ENCODE data around the gene GNL3. TPM values are rescaled to one million over a fixed set of nuclear protein-coding genes. Genes with fewer than 3 reads are reported as not detected.
A peak's percentile ranks its signal among the peaks of the same experiment; 100 is the strongest.

Gene GNL3
- total and polyA plus RNA-seq, 2 of the 8 experiments (the other 6 are each of a cell fraction or from before 2014, with no cell fraction given), result 45.5 to 184 TPM

DNA sequence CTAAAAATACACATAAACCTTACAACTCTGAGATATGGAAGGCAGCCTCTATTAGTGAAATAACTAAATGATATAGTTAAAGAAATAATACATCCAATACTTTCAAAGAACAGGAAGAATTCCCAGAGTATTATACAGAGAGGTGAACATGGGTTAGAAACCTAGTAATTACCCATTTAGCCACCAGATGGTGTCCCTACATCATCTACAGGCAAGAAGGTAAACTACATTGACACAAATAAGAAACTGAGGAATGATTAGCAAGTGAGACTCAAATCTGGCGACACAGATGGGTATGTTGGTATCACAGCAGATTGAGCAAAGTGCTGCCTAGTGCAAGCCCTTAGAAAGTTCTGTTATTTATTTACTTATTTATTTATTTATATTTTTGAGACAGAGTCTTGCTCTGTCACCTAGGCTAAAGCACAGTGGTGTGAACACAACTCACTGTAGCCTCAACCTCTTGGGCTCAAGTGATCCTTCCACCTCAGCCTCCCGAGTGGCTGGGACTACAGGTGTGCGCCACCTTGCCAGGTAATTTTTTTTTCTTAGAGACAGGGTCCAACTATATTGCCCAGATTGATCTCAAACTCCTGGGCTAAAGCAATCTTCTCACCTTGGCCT, 56.7 kb downstream of the GNL3 start:
- Histone ChIP-seq H4K5ac (ENCODE audit: insufficient read length, low read depth, low read length) (no peak overlapping the region), H2AK5ac (ENCODE audit: low read depth, low read length) (no peak overlapping the region), H4K20me1 (replicated peaks in 1 of 2; ENCODE audit: control insufficient read depth in 1 of 2, insufficient read depth in 2 of 2, low read length in 2 of 2) (peaks cover 0 to 4% of the 10 kb centered on the region in 2 experiments), H2BK120ac (replicated peaks; ENCODE audit: low read depth, low read length) (no peak overlapping the region), H2AFZ (ENCODE audit: low read length) (no peak overlapping the region), H3K9me3 (ENCODE audit: insufficient read depth in 2 of 2, low read depth in 1 of 2, low read length in 1 of 2) (no peaks in the 10 kb centered on the region), H3K4me2 (ENCODE audit: insufficient read depth in 1 of 2, low read depth in 2 of 2, low read length in 2 of 2) (no peak overlapping the region), H3K27ac (ENCODE audit: low read depth, low read length) (no peak overlapping the region), H3K18ac (ENCODE audit: extremely low read depth, low read length) (no peak overlapping the region), H3K4me3 (ENCODE audit: extremely low read depth in 1 of 4, insufficient read depth in 2 of 4, low read depth in 3 of 4, low read length in 4 of 4) (no peak overlapping the region), H2BK5ac (ENCODE audit: low read depth, low read length) (no peak overlapping the region), H3K27me3 (replicated peaks in 1 of 4; ENCODE audit: control insufficient read depth in 3 of 4, extremely low read depth in 1 of 4, insufficient read depth in 3 of 4, low read length in 3 of 4) (no peaks in the 10 kb centered on the region), H3K4ac (replicated peaks; ENCODE audit: insufficient read length, low read depth, low read length) (no peak overlapping the region), H3K79me1 (ENCODE audit: low read depth, low read length) (no peaks in the 10 kb centered on the region), H2BK20ac (ENCODE audit: low read length) (no peak overlapping the region), H2BK15ac (ENCODE audit: low read length) (no peak overlapping the region), H4K91ac (replicated peaks; ENCODE audit: insufficient read length, low read length) (no peak overlapping the region), H3K36me3 (ENCODE audit: control insufficient read depth in 2 of 4, insufficient read depth in 4 of 4, low read length in 3 of 4) (peaks cover 10 to 65% (median 48%) of the 10 kb centered on the region in 4 experiments; a peak in 7 of 8 replicates), H3K79me2 (ENCODE audit: control insufficient read depth in 1 of 2, insufficient read depth in 2 of 2, low read length in 2 of 2) (no peaks in the 10 kb centered on the region), H2BK12ac (ENCODE audit: low read depth, low read length) (no peak overlapping the region), H3K14ac (ENCODE audit: insufficient read length) (no peak overlapping the region), H3K56ac (replicated peaks; ENCODE audit: insufficient read length, low read depth, low read length) (no peak overlapping the region), H3K23ac (ENCODE audit: insufficient read length) (no peak overlapping the region), H3K23me2 (ENCODE audit: low read depth, low read length) (no peaks in the 10 kb centered on the region), H4K8ac (ENCODE audit: extremely low read depth, insufficient read depth, low read length) (no peak overlapping the region), H3K4me1 (replicated peaks in 1 of 4; ENCODE audit: control insufficient read depth in 3 of 4, insufficient read depth in 4 of 4, low read length in 3 of 4) (no peaks in the 10 kb centered on the region), H3K9ac (replicated peaks in 1 of 4; ENCODE audit: extremely low read depth in 1 of 4, low read depth in 3 of 4, low read length in 3 of 4) (no peak overlapping the region)
- POLR2A ChIA-PET (ENCODE audit: partially characterized antibody), result interaction anchor here (0.8 to 1.4 kb wide), 2 partner anchors 37 to 45 kb away, joined by 3 to 5 read pairs; partner anchors contain the start of genes GLT8D1 and SPCS1
- FAIRE-seq (no peak), DNase-seq (ENCODE audit: low read depth in 1 of 2, low spot score in 2 of 2) (no peak)
- TF ChIP-seq, protein P1, sequence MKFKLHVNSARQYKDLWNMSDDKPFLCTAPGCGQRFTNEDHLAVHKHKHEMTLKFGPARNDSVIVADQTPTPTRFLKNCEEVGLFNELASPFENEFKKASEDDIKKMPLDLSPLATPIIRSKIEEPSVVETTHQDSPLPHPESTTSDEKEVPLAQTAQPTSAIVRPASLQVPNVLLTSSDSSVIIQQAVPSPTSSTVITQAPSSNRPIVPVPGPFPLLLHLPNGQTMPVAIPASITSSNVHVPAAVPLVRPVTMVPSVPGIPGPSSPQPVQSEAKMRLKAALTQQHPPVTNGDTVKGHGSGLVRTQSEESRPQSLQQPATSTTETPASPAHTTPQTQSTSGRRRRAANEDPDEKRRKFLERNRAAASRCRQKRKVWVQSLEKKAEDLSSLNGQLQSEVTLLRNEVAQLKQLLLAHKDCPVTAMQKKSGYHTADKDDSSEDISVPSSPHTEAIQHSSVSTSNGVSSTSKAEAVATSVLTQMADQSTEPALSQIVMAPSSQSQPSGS (IDR thresholded peaks at IDR 0.05; ENCODE audit: low read length), result no peak
- TF ChIP-seq, protein P2, sequence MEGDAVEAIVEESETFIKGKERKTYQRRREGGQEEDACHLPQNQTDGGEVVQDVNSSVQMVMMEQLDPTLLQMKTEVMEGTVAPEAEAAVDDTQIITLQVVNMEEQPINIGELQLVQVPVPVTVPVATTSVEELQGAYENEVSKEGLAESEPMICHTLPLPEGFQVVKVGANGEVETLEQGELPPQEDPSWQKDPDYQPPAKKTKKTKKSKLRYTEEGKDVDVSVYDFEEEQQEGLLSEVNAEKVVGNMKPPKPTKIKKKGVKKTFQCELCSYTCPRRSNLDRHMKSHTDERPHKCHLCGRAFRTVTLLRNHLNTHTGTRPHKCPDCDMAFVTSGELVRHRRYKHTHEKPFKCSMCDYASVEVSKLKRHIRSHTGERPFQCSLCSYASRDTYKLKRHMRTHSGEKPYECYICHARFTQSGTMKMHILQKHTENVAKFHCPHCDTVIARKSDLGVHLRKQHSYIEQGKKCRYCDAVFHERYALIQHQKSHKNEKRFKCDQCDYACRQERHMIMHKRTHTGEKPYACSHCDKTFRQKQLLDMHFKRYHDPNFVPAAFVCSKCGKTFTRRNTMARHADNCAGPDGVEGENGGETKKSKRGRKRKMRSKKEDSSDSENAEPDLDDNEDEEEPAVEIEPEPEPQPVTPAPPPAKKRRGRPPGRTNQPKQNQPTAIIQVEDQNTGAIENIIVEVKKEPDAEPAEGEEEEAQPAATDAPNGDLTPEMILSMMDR (IDR thresholded peaks at IDR 0.05; ENCODE audit: control extremely low read depth in 1 of 3, insufficient read depth in 1 of 3, low read depth in 1 of 3, low read length in 3 of 3), result peak in 2 of 3 experiments; percentile 44 to 49; a peak in 2 of 4 replicates
- peak; percentile 65 to 68 for TF ChIP-seq RAD21 (IDR thresholded peaks at IDR 0.05 in 1 of 2, conservative IDR thresholded peaks at IDR 0.05 in 1 of 2; ENCODE audit: low read depth in 2 of 2, low read length in 2 of 2)
- CTCF ChIA-PET (ENCODE audit: partially characterized antibody), result interaction anchor here (0.6 to 1.5 kb wide), 6 partner anchors 11 to 141 kb away, joined by 3 to 4 read pairs (median 4); no protein-coding TSS in a partner anchor
- 92% methylated on average over 3 of the region's 3 CpGs; no CpG with 5 or more reads in 1 of the 2 experiments for WGBS, 2 experiments (ENCODE audit: extremely low coverage in 1 of 2, insufficient coverage in 1 of 2, insufficient read length in 1 of 2, insufficient replicate concordance in 2 of 2, low coverage in 1 of 2, low lambda C conversion rate in 2 of 2, missing lambda C conversion rate in 1 of 2)

Data from H1 (cell line).